ENCODE results near the gene SNX7.

The SNX7 gene

DNA sequence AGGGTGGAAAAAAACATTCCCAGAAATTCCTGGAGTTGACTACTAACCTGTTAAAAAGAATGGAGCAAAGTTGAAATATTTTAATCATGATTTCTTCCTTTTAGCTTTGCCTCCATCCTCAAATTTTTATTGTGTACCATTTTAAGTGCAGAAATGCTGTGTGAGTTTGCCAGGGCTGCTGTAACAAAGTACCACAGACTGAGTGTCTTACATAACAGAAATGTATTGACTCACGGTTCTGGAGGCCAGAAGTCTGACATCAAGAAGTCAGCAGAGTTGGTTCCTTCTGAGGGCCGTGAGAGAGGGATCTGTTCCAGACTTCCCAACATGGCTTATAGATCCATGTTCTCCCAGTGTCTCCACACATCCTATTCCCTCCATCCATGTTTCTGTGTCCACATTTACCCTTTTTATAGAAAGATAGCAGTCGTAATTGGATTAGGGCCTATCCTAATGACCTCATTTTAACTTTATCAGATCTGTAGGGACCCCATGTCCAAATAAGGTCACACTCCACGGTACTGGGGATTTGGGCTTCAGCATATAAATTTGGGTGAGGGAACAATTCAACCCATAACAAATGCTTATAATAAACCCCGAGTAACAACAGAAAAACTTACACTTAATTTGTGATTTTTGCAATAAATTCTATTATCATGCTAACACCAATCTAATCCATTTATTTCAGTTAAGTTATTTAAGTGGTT lies 12.7 kb downstream of the SNX7 start:
- Histone ChIP-seq H3K36me3 (replicated peaks; ENCODE audit: low read depth, low read length) (no peaks in the 10 kb centered on the region), H3K9ac (ENCODE audit: low read length) (no peak overlapping the region), H3K4me2 (ENCODE audit: low read length) (no peak overlapping the region), H3K27ac (ENCODE audit: low read length) (no peak overlapping the region), H3K4me1 (ENCODE audit: low read length) (no peaks in the 10 kb centered on the region), H2AFZ (ENCODE audit: low read depth, low read length) (no peak overlapping the region), H3K27me3 (ENCODE audit: low read depth, low read length) (no peaks in the 10 kb centered on the region), H4K20me1 (ENCODE audit: insufficient read depth, low read length) (no peaks in the 10 kb centered on the region), H3K4me3 (ENCODE audit: low read length) (no peak overlapping the region), H3K9me3 (ENCODE audit: insufficient read depth, low read length) (no peaks in the 10 kb centered on the region), H3K79me2 (ENCODE audit: low read length) (no peaks in the 10 kb centered on the region)
- no peak for TF ChIP-seq EZH2phosphoT487 (IDR thresholded peaks at IDR 0.05; ENCODE audit: low read depth)

DNA sequence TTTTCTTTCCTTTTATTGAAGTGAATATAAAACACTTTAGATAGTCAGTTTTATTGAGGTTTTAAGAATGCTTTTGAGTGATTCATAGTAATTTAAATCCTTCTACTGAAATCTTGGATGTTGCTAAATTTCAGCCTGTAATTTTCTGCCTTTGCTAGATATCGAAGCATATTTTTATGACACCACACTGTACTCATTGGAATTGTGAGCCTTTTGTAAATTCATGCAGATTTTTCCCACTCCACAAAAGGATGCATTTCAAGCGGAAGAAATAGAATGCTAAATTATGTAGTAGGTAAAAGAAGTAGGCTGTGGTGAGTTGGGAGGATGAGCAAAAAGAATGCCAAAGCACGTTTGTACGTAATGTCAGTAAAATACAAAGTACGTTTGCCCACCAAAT lies 13.8 kb downstream of the SNX7 start:
- no peak for TF ChIP-seq CTCF (IDR thresholded peaks at IDR 0.05; ENCODE audit: low read depth, low read length)
- TF ChIP-seq EZH2phosphoT487 (IDR thresholded peaks at IDR 0.05; ENCODE audit: low read depth) = no peak
- H2AFZ ChIP-seq (ENCODE audit: low read depth, low read length) = no peak overlapping the region
- H3K79me2 ChIP-seq (ENCODE audit: low read length) = no peaks in the 10 kb centered on the region
- H3K4me2 ChIP-seq (ENCODE audit: low read length) = no peak overlapping the region
- H3K4me1 ChIP-seq (ENCODE audit: low read length) = no peaks in the 10 kb centered on the region
- no peaks in the 10 kb centered on the region for H3K36me3 ChIP-seq (replicated peaks; ENCODE audit: low read depth, low read length)
- H3K27me3 ChIP-seq (ENCODE audit: low read depth, low read length) = no peaks in the 10 kb centered on the region
- no peaks in the 10 kb centered on the region for H4K20me1 ChIP-seq (ENCODE audit: insufficient read depth, low read length)
- no peaks in the 10 kb centered on the region for H3K9me3 ChIP-seq (ENCODE audit: insufficient read depth, low read length)
- H3K4me3 ChIP-seq (ENCODE audit: low read length) = no peak overlapping the region
- H3K9ac ChIP-seq (ENCODE audit: low read length) = no peak overlapping the region
- H3K27ac ChIP-seq (ENCODE audit: low read length) = no peak overlapping the region

DNA sequence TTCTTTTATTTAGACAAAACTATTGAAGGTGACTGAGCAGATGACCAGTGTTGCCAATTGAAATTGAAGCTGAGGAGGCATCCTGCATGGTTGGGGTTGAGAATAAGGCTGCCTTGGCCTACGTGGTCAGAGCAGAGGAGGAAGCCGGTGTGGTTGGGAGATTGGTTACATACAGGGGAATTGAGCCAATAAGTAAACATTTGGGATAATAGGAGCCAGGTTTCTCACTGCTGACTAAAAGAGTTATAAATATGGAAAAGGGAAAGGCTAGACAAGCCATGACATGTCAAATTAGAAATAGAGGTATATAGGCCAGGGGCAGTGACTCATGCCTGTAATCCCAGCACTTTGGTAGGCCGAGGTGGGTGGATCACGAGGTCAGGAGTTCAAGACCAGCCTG lies 15.8 kb downstream of the SNX7 start:
- no peaks in the 10 kb centered on the region for H3K27me3 ChIP-seq (ENCODE audit: low read depth, low read length)
- no peaks in the 10 kb centered on the region for H3K36me3 ChIP-seq (replicated peaks; ENCODE audit: low read depth, low read length)
- no peak overlapping the region for H3K27ac ChIP-seq (ENCODE audit: low read length)
- no peak overlapping the region for H3K4me2 ChIP-seq (ENCODE audit: low read length)
- no peak overlapping the region for H3K9ac ChIP-seq (ENCODE audit: low read length)
- no peak overlapping the region for H3K4me3 ChIP-seq (ENCODE audit: low read length)
- H3K79me2 ChIP-seq (ENCODE audit: low read length) = no peaks in the 10 kb centered on the region
- H2AFZ ChIP-seq (ENCODE audit: low read depth, low read length) = no peak overlapping the region
- no peaks in the 10 kb centered on the region for H4K20me1 ChIP-seq (ENCODE audit: insufficient read depth, low read length)
- H3K9me3 ChIP-seq (ENCODE audit: insufficient read depth, low read length) = no peaks in the 10 kb centered on the region
- TF ChIP-seq EZH2phosphoT487 (IDR thresholded peaks at IDR 0.05; ENCODE audit: low read depth) (no peak), CTCF (IDR thresholded peaks at IDR 0.05; ENCODE audit: low read depth, low read length) (no peak)
- H3K4me1 ChIP-seq (ENCODE audit: low read length) = no peaks in the 10 kb centered on the region

GRCh38 chr1:98681812-98682211 lies 20.3 kb downstream of the SNX7 start:
- TF ChIP-seq EZH2phosphoT487 (IDR thresholded peaks at IDR 0.05; ENCODE audit: low read depth) = no peak
- no peak for TF ChIP-seq CTCF (IDR thresholded peaks at IDR 0.05; ENCODE audit: low read depth, low read length)
- Histone ChIP-seq H2AFZ (ENCODE audit: low read depth, low read length) (no peak overlapping the region), H3K36me3 (replicated peaks; ENCODE audit: low read depth, low read length) (no peaks in the 10 kb centered on the region), H3K79me2 (ENCODE audit: low read length) (no peaks in the 10 kb centered on the region), H4K20me1 (ENCODE audit: insufficient read depth, low read length) (no peaks in the 10 kb centered on the region), H3K4me3 (ENCODE audit: low read length) (no peak overlapping the region), H3K4me2 (ENCODE audit: low read length) (no peak overlapping the region), H3K9ac (ENCODE audit: low read length) (no peak overlapping the region), H3K27me3 (ENCODE audit: low read depth, low read length) (no peaks in the 10 kb centered on the region), H3K9me3 (ENCODE audit: insufficient read depth, low read length) (no peaks in the 10 kb centered on the region), H3K4me1 (ENCODE audit: low read length) (no peaks in the 10 kb centered on the region), H3K27ac (ENCODE audit: low read length) (no peak overlapping the region)

Measured in OCI-LY3 (cell line).